Activated CD4-positive, CD25-positive, alpha-beta regulatory T cell (primary cell): ENCODE data around the gene NSDHL.

Experiments
- DNase-seq, 4 experiments: peaks; one replicate each; lab custom pipeline; 2025; lab: John Stamatoyannopoulos, UW

Gene NSDHL

GRCh38 chrX:152915541-152916241 is 84.8 kb downstream of the NSDHL start:
- DNase-seq = no peak

- no peak for DNase-seq
Measured at GRCh38 chrX:152917656-152918579, 87.1 kb downstream of the NSDHL start.

- DNase-seq = no peak
Measured at GRCh38 chrX:152918707-152919106, 87.8 kb downstream of the NSDHL start.
